DND-41 (cell line): ENCODE results near the gene FEN1.

Experiments used
- CTCF ChIP-seq: IDR thresholded peaks from 2 replicates; pipeline ENCODE4 v1.5.1; 2012; ENCODE audit warnings: borderline replicate concordance, low read length, moderate library complexity, mild to moderate bottlenecking; ENCODE audit not compliant: poor library complexity, severe bottlenecking; ENCODE audit errors: extremely low read depth
- EZH2 ChIP-seq: IDR thresholded peaks from 3 replicates; pipeline ENCODE4 v1.6.1; 2012; ENCODE audit warnings: borderline replicate concordance, low read depth, mild to moderate bottlenecking, moderate library complexity, low read length, inconsistent platforms; ENCODE audit not compliant: severe bottlenecking

- TF ChIP-seq CTCF (no peak), EZH2 (no peak)
Observed at GRCh38 chr11:61833471-61833870, 40.8 kb downstream of the FEN1 start.
